Fibroblast of skin of abdomen (primary cell): Measurements from ENCODE around the gene COL16A1.

Experiments
- DNase-seq: peaks from one replicate; pipeline ENCODE4 v3.0.0-alpha.2; 2013

COL16A1 gene

GRCh38 chr1:31663622-31664452, 40.0 kb downstream of the COL16A1 start:
- peak; percentile 39 for DNase-seq

GRCh38 chr1:31662463-31662862, 41.4 kb downstream of the COL16A1 start:
- no peak for DNase-seq

- no peak for DNase-seq
Measured at GRCh38 chr1:31661856-31662255, 42.0 kb downstream of the COL16A1 start.

- no peak for DNase-seq
Measured at GRCh38 chr1:31660871-31661455, 42.9 kb downstream of the COL16A1 start.

GRCh38 chr1:31659889-31660288, 43.9 kb downstream of the COL16A1 start:
- no peak for DNase-seq

- peak; percentile 30 for DNase-seq
Measured at GRCh38 chr1:31658721-31659120, 45.1 kb downstream of the COL16A1 start.

- no peak for DNase-seq
Measured at GRCh38 chr1:31657972-31658510, 45.8 kb downstream of the COL16A1 start.

GRCh38 chr1:31657020-31657804, 46.6 kb downstream of the COL16A1 start:
- DNase-seq = no peak

- no peak for DNase-seq
Measured at GRCh38 chr1:31655756-31656155, 48.1 kb downstream of the COL16A1 start.

GRCh38 chr1:31655104-31655503, 48.7 kb downstream of the COL16A1 start:
- DNase-seq = no peak

- no peak for DNase-seq
Measured at GRCh38 chr1:31654474-31654776, 49.4 kb downstream of the COL16A1 start.

- no peak for DNase-seq
Measured at GRCh38 chr1:31653717-31654473, 49.9 kb downstream of the COL16A1 start.

GRCh38 chr1:31652891-31653499, 50.8 kb downstream of the COL16A1 start:
- DNase-seq = no peak

GRCh38 chr1:31651766-31652165, 52.1 kb downstream of the COL16A1 start:
- DNase-seq = no peak

- no peak for DNase-seq
Measured at GRCh38 chr1:31651089-31651420, 52.8 kb downstream of the COL16A1 start.

- DNase-seq = peak; percentile 15
Measured at GRCh38 chr1:31650161-31651088, 53.4 kb downstream of the COL16A1 start.

- DNase-seq = no peak
Measured at GRCh38 chr1:31648641-31649357, 55.0 kb downstream of the COL16A1 start.

- DNase-seq = no peak
Measured at GRCh38 chr1:31648190-31648589, 55.6 kb downstream of the COL16A1 start.

GRCh38 chr1:31647106-31647505, 56.7 kb downstream of the COL16A1 start:
- DNase-seq = peak; percentile 80

GRCh38 chr1:31646259-31646960, 57.4 kb downstream of the COL16A1 start:
- no peak for DNase-seq
